Measurements from ENCODE around the gene UBE4A.

UBE4A gene

GRCh38 chr11:118437208-118438125 is 78.1 kb downstream of the UBE4A start:
- Histone ChIP-seq H3K27ac (peak overlapping the region; percentile 90 to 94), H3K4me3 (peak overlapping the region; percentile 92)
- no peak for TF ChIP-seq CTCF (IDR thresholded peaks at IDR 0.05)
- DNase-seq (ENCODE audit: low spot score), result peak; percentile 77

DNA sequence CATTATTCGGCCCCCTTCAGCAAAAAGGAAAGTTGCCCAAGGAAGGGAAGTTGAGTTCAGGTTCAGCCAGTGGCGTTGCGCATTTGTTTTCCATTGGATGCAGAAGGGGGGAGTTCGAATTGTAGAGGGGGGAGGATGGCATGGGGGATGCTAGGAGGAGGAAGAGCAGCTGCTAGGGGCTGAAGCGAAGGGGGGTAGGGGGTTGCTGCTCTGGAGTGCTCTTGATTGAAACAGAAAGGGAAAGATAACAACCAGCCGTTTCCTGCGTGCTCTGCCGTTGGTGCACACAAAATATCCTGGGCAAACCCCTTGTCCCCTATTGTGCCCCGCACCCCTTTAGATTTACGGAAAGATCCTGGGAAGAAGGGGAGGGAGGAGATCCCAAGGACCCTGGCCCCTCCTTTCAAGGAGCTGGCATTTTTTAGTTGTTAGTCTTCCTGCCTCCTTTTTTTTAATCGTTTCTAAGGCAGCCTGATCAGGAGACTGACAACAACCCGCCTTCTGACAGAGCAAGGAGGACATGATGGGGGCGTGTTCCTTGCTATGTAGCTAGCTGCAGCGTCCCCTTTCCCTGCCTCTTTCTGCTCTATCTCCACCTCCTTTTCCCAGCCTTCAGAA is 79.0 kb downstream of the UBE4A start:
- peak overlapping the region; percentile 90 to 94 for H3K27ac ChIP-seq
- peak; percentile 77 for DNase-seq (ENCODE audit: low spot score)
- H3K4me3 ChIP-seq, result peak overlapping the region; percentile 92
- no peak for TF ChIP-seq CTCF (IDR thresholded peaks at IDR 0.05)

GRCh38 chr11:118439646-118440045 is 80.2 kb downstream of the UBE4A start:
- TF ChIP-seq CTCF (IDR thresholded peaks at IDR 0.05), result no peak
- no peak for DNase-seq (ENCODE audit: low spot score)
- Histone ChIP-seq H3K4me3 (no peak overlapping the region), H3K27ac (no peak overlapping the region)

GRCh38 chr11:118441770-118442275 is 82.4 kb downstream of the UBE4A start:
- no peak for DNase-seq (ENCODE audit: low spot score)
- no peak overlapping the region for H3K4me3 ChIP-seq
- TF ChIP-seq CTCF (IDR thresholded peaks at IDR 0.05), result no peak
- H3K27ac ChIP-seq, result no peak overlapping the region

- TF ChIP-seq CTCF (IDR thresholded peaks at IDR 0.05), result no peak
- no peak overlapping the region for H3K27ac ChIP-seq
- H3K4me3 ChIP-seq, result no peak overlapping the region
- DNase-seq (ENCODE audit: low spot score), result no peak
These were observed 82.9 kb downstream of the UBE4A start for GRCh38 chr11:118442301-118442700.

DNA sequence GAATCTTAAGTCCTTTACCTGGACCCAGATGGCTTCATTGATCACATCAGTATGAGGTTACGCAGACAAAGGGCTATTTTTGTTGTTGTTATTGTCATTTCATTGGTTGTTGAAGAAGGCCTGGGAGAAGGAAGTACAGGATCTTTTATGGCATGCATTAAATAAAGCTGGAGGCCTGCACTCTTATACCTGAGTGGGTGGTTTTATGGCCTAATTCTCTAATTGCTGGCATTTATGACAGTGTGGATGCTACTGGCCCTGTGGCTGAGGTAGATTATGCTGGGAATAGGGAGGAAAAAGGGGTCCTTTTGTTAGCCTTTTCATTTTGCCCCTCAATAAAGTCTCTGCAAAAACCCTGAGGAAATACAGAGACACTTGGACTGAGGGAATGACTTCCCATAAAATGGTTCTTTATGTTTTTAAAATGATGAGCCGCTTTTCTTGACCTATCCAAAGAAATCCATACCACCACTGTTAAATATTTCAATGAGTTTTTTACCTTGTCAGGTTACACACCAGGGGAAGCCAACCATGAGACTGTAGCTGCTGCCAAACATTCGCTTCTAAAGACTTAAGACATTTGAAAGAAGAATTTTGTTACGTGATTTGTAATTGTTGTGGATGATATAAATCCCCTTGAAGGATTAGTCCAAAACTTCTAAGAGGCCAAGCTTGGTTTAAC is 83.6 kb downstream of the UBE4A start:
- Histone ChIP-seq H3K4me3 (no peak overlapping the region), H3K27ac (no peak overlapping the region)
- no peak for TF ChIP-seq CTCF (IDR thresholded peaks at IDR 0.05)
- no peak for DNase-seq (ENCODE audit: low spot score)
